Bronchial epithelial cell (primary cell): ENCODE measurements around the gene CAMK2A. TPM values are rescaled to one million over a fixed set of nuclear protein-coding genes. Genes with fewer than 3 reads are reported as not detected.

ENCODE experiments used
- DNase-seq: peaks from one replicate; pipeline ENCODE4 v3.0.0-alpha.2; 2010; ENCODE audit warnings: low read depth
- FAIRE-seq: peaks from 2 replicates; lab custom pipeline; 2011; peaks lifted over from hg19 to GRCh38; lab: Jason Lieb, UNC
- H3K27me3 ChIP-seq: 2 replicates; pipeline ENCODE4 v1.5.1; 2011; ENCODE audit warnings: low read length; ENCODE audit not compliant: control insufficient read depth, insufficient read depth
- H3K36me3 ChIP-seq: 2 replicates; pipeline ENCODE4 v1.5.1; 2011; ENCODE audit warnings: low read length; ENCODE audit not compliant: control insufficient read depth, insufficient read depth
- H3K4me3 ChIP-seq: 2 replicates; pipeline ENCODE4 v1.5.1; 2011; ENCODE audit warnings: mild to moderate bottlenecking, low read depth, low read length, control low read depth
- CTCF ChIP-seq: IDR thresholded peaks from 2 replicates; pipeline ENCODE4 v1.5.1; 2011; ENCODE audit warnings: mild to moderate bottlenecking, moderate library complexity, low read length, control low read depth, inconsistent platforms; ENCODE audit not compliant: insufficient read depth, severe bottlenecking
- total RNA-seq: library from RNA; depleted of rRNA; stranded (reverse); fragments of >200 nt; gene quantifications from 2 replicates; pipeline ENCODE4 v1.2.1, GENCODE V29; 2014

Gene CAMK2A
- total RNA-seq, 1 donor from 2014 or later: under 0.01 TPM

- DNase-seq: no peak
- no peak overlapping the region for H3K4me3 ChIP-seq
- no peaks in the 10 kb centered on the region for H3K36me3 ChIP-seq
- FAIRE-seq: no peak
- no peak for TF ChIP-seq CTCF
- peaks cover 3% of the 10 kb centered on the region for H3K27me3 ChIP-seq
These were observed 73.3 kb downstream of the CAMK2A start for GRCh38 chr5:150215979-150216944.

- no peak for DNase-seq
- H3K27me3 ChIP-seq: peaks cover 3% of the 10 kb centered on the region
- FAIRE-seq: no peak
These were observed 75.3 kb downstream of the CAMK2A start for GRCh38 chr5:150214289-150214688.

GRCh38 chr5:150213530-150213929 is 76.0 kb downstream of the CAMK2A start:
- DNase-seq: no peak
- no peaks in the 10 kb centered on the region for H3K36me3 ChIP-seq
- FAIRE-seq: no peak
- H3K4me3 ChIP-seq: no peak overlapping the region
- H3K27me3 ChIP-seq: peaks cover 3% of the 10 kb centered on the region
- no peak for TF ChIP-seq CTCF

More at GRCh38 chr5:150214289-150214688, 75.3 kb downstream of the CAMK2A start:
- Histone ChIP-seq H3K36me3 (no peaks in the 10 kb centered on the region), H3K4me3 (no peak overlapping the region)
- no peak for TF ChIP-seq CTCF

- TF ChIP-seq CTCF: no peak
- FAIRE-seq (no peak), DNase-seq (peak; percentile 12)
- no peak overlapping the region for H3K4me3 ChIP-seq
- no peaks in the 10 kb centered on the region for H3K36me3 ChIP-seq
- H3K27me3 ChIP-seq: no peaks in the 10 kb centered on the region
These were observed 78.2 kb downstream of the CAMK2A start for GRCh38 chr5:150211156-150212030.

GRCh38 chr5:150210644-150211043 is 78.9 kb downstream of the CAMK2A start:
- DNase-seq (no peak), FAIRE-seq (no peak)
- no peak for TF ChIP-seq CTCF
- Histone ChIP-seq H3K36me3 (no peaks in the 10 kb centered on the region), H3K4me3 (no peak overlapping the region), H3K27me3 (no peaks in the 10 kb centered on the region)
